IMR-90 (cell line): ENCODE results near the gene HMGB3. TPM values are rescaled to one million over a fixed set of nuclear protein-coding genes. Genes with fewer than 3 reads are reported as not detected.

Source experiments
- ATAC-seq: fragments of 200-7000 bp; cut with Tn5 transposase; 2 replicates; pipeline ENCODE4 v1.9.1; 2020; ENCODE audit warnings: low read depth, mild to moderate bottlenecking, moderate library complexity
- BruUV-seq: library from RNA; stranded (reverse); fragments of 400-500 nt; replicated peaks from 2 replicates; lab custom pipeline; 2021; lab: Mats Ljungman, UMichigan
- CTCF ChIA-PET: fragments of 300-600 bp; formaldehyde crosslinking; extraction: SDS; loops from one replicate; lab custom pipeline; 2021; ENCODE audit warnings: antibody characterized with exemption; lab: Yijun Ruan, JAX
- POLR2A ChIA-PET: fragments of 300-600 bp; sonication (Branson Sonifier 250); formaldehyde crosslinking; loops from one replicate; lab custom pipeline; 2022; ENCODE audit warnings: antibody characterized with exemption; ENCODE audit not compliant: unreplicated experiment; lab: Charles Lee
- DNase-seq: peaks from one replicate; pipeline ENCODE4 v3.0.0; 2013
- H2AFZ ChIP-seq: replicated peaks from 2 replicates; pipeline ENCODE3; 2013; ENCODE audit warnings: low read length, mild to moderate bottlenecking; ENCODE audit not compliant: poor library complexity
- H2AK5ac ChIP-seq: 2 replicates; pipeline ENCODE4 v1.6.1; 2013; ENCODE audit warnings: low read depth, low read length, inconsistent platforms
- H2AK9ac ChIP-seq: replicated peaks from 2 replicates; pipeline ENCODE3; 2013; ENCODE audit warnings: mild to moderate bottlenecking, low read depth, low read length, moderate library complexity; ENCODE audit not compliant: poor library complexity
- H2BK120ac ChIP-seq: 2 replicates; pipeline ENCODE4 v1.6.1; 2013; ENCODE audit warnings: low read depth, low read length, inconsistent platforms
- H2BK15ac ChIP-seq: 3 replicates; pipeline ENCODE4 v1.6.1; 2013; ENCODE audit warnings: low read depth, low read length, inconsistent platforms
- H2BK20ac ChIP-seq: 2 replicates; pipeline ENCODE4 v1.6.1; 2013; ENCODE audit warnings: low read depth, mild to moderate bottlenecking, inconsistent platforms, low read length, moderate library complexity
- H2BK5ac ChIP-seq: 2 replicates; pipeline ENCODE4 v1.6.1; 2013; ENCODE audit warnings: mild to moderate bottlenecking, low read depth, low read length, inconsistent platforms; ENCODE audit not compliant: poor library complexity, severe bottlenecking
- H3K14ac ChIP-seq: replicated peaks from 2 replicates; pipeline ENCODE4 v1.6.1; 2013; ENCODE audit warnings: low read depth, low read length, inconsistent platforms
- H3K18ac ChIP-seq: 2 replicates; pipeline ENCODE4 v1.6.1; 2013; ENCODE audit warnings: low read depth, low read length, control low read depth
- H3K23ac ChIP-seq: 2 replicates; pipeline ENCODE4 v1.6.1; 2013; ENCODE audit warnings: low read depth, low read length, inconsistent platforms
- H3K27ac ChIP-seq: 2 replicates; pipeline ENCODE4 v1.5.1; 2013; ENCODE audit warnings: mild to moderate bottlenecking, control low read depth, low read length; ENCODE audit not compliant: insufficient read depth
- H3K27me3 ChIP-seq: 2 replicates; pipeline ENCODE4 v1.6.1; 2013; ENCODE audit warnings: low read length; ENCODE audit not compliant: control insufficient read depth, insufficient read depth
- H3K36me3 ChIP-seq: 2 replicates; pipeline ENCODE4 v1.6.1; 2013; ENCODE audit warnings: low read length, mixed read lengths; ENCODE audit not compliant: control insufficient read depth, insufficient read depth
- H3K4ac ChIP-seq: 2 replicates; pipeline ENCODE4 v1.6.1; 2013; ENCODE audit warnings: low read depth, low read length, inconsistent platforms
- H3K4me1 ChIP-seq: 2 replicates; pipeline ENCODE4 v1.6.1; 2013; ENCODE audit warnings: low read length, mixed read lengths; ENCODE audit not compliant: control insufficient read depth, insufficient read depth
- H3K4me2 ChIP-seq: 2 replicates; pipeline ENCODE4 v1.6.1; 2013; ENCODE audit warnings: low read depth, mild to moderate bottlenecking, control low read depth, low read length, moderate library complexity
- H3K4me3 ChIP-seq: 2 replicates; pipeline ENCODE4 v1.5.1; 2013; ENCODE audit warnings: low read depth, mild to moderate bottlenecking, control low read depth, low read length, moderate library complexity; ENCODE audit not compliant: insufficient read depth
- H3K56ac ChIP-seq: 2 replicates; pipeline ENCODE4 v1.6.1; 2013; ENCODE audit warnings: low read length, inconsistent platforms; ENCODE audit not compliant: insufficient read depth; ENCODE audit errors: extremely low read depth
- H3K79me1 ChIP-seq, 2 experiments: 2 replicates each; pipeline ENCODE4 v1.6.1; 2013; ENCODE audit warnings: low read length in 2 of 2, inconsistent platforms in 1 of 2, low read depth in 1 of 2
- H3K9ac ChIP-seq: 2 replicates; pipeline ENCODE4 v1.6.1; 2013; ENCODE audit warnings: low read depth, low read length, control low read depth
- H3K9me1 ChIP-seq: 2 replicates; pipeline ENCODE4 v1.6.1; 2013; ENCODE audit warnings: low read length, inconsistent platforms; ENCODE audit not compliant: insufficient read depth
- H3K9me3 ChIP-seq: 2 replicates; pipeline ENCODE4 v1.6.1; 2013; ENCODE audit warnings: low read length; ENCODE audit not compliant: control insufficient read depth, insufficient read depth
- H4K20me1 ChIP-seq: 2 replicates; pipeline ENCODE4 v1.6.1; 2013; ENCODE audit warnings: low read length, inconsistent platforms; ENCODE audit not compliant: insufficient read depth
- H4K5ac ChIP-seq: 2 replicates; pipeline ENCODE4 v1.6.1; 2013; ENCODE audit warnings: mild to moderate bottlenecking, low read depth, low read length, control low read depth
- H4K8ac ChIP-seq, 2 experiments: 2 replicates each; pipeline ENCODE4 v1.6.1; 2013; ENCODE audit warnings: low read depth in 2 of 2, low read length in 2 of 2, control low read depth in 1 of 2, inconsistent platforms in 1 of 2
- H4K91ac ChIP-seq: 2 replicates; pipeline ENCODE4 v1.6.1; 2013; ENCODE audit warnings: low read depth, low read length, inconsistent platforms; ENCODE audit not compliant: insufficient read depth
- BHLHE40 ChIP-seq: fragments of 150-350 bp; IDR thresholded peaks from 2 replicates; pipeline ENCODE4 v1.6.1; 2016; ENCODE audit warnings: mild to moderate bottlenecking, low read depth, low read length
- CEBPB ChIP-seq: IDR thresholded peaks from 2 replicates; pipeline ENCODE4 v1.6.1; 2012; ENCODE audit warnings: low read depth, low read length, improper control_type of control experiment
- CTCF ChIP-seq: conservative IDR thresholded peaks from 2 replicates; pipeline ENCODE4 v1.5.1; 2012; ENCODE audit warnings: mild to moderate bottlenecking, low read depth, low read length, improper control_type of control experiment
- MAFK ChIP-seq: IDR thresholded peaks from 2 replicates; pipeline ENCODE4 v1.6.1; 2012; ENCODE audit warnings: low read depth, low read length, improper control_type of control experiment
- MAZ ChIP-seq: IDR thresholded peaks from 2 replicates; pipeline ENCODE4 v1.6.1; 2012; ENCODE audit warnings: low read depth, mild to moderate bottlenecking, low read length, improper control_type of control experiment, moderate library complexity, borderline replicate concordance
- RAD21 ChIP-seq: IDR thresholded peaks from 2 replicates; pipeline ENCODE4 v1.6.1; 2012; ENCODE audit warnings: low read length, improper control_type of control experiment
- RCOR1 ChIP-seq: IDR thresholded peaks from 2 replicates; pipeline ENCODE4 v1.6.1; 2012; ENCODE audit warnings: mild to moderate bottlenecking, low read length, improper control_type of control experiment; ENCODE audit not compliant: insufficient replicate concordance
- RFX5 ChIP-seq: IDR thresholded peaks from 2 replicates; pipeline ENCODE4 v1.8.0; 2012; ENCODE audit warnings: low read depth, mild to moderate bottlenecking, low read length, moderate library complexity
- SMC3 ChIP-seq: fragments of 150-350 bp; IDR thresholded peaks from 2 replicates; pipeline ENCODE4 v1.6.1; 2016; ENCODE audit warnings: low read depth, mild to moderate bottlenecking, antibody characterized with exemption, low read length, moderate library complexity
- USF2 ChIP-seq: fragments of 150-350 bp; IDR thresholded peaks from 2 replicates; pipeline ENCODE4 v1.6.1; 2017; ENCODE audit warnings: mild to moderate bottlenecking, antibody characterized with exemption, low read length, low read depth
- WGBS, 2 experiments: methylation state at CpG; one replicate each; pipeline versions ENCODE4 v1.1.5 to v1.1.7; 2013; ENCODE audit warnings: missing lambda C conversion rate in 2 of 2; ENCODE audit not compliant: insufficient read length in 1 of 2; ENCODE audit errors: extremely low coverage in 2 of 2; 5-methylcytosine and 5-hydroxymethylcytosine counted together
- dilution Hi-C: fragments of 300-500 bp; cut with HindIII; formaldehyde crosslinking; loops from one replicate; pipeline ENCODE4 v1.14.3; 2018; ENCODE audit warnings: low sequenced_read_pairs; ENCODE audit not compliant: unreplicated experiment
- in situ Hi-C: fragments of 300-500 bp; cut with MboI; formaldehyde crosslinking; loops from 3 replicates; pipeline ENCODE4 v1.14.3; 2019; ENCODE audit warnings: low sequenced_read_pairs, inconsistent platforms, mixed read lengths
- intact Hi-C: fragments of 100-400 bp; cut with micrococcal nuclease; formaldehyde crosslinking; loops from 2 replicates; pipeline ENCODE4 v1.10.0; 2022
- polyA plus RNA-seq, 3 experiments: library from polyadenylated mRNA; depleted of rRNA; stranded (reverse); fragments of >200 nt; gene quantifications; 2 replicates each; pipeline ENCODE4 v1.2.3, GENCODE V29; 2012; ENCODE audit warnings: low replicate concordance in 1 of 3
- total RNA-seq: library from RNA; depleted of rRNA; stranded (reverse); fragments of >200 nt; gene quantifications from 2 replicates; pipeline ENCODE4 v1.2.3, GENCODE V29; 2012

The HMGB3 gene
- total and polyA plus RNA-seq, 2 of the 4 experiments (the other 2 are of a cell fraction): 14.7 to 21.3 TPM

GRCh38 chrX:150990910-150991309 is 7.8 kb downstream of the HMGB3 start:
- Histone ChIP-seq H3K9me1 (no peaks in the 10 kb centered on the region), H4K5ac (no peak overlapping the region), H2AFZ (no peak overlapping the region), H3K4me3 (no peak overlapping the region), H3K27ac (no peak overlapping the region), H2BK15ac (no peak overlapping the region), H3K23ac (no peak overlapping the region), H3K9me3 (no peaks in the 10 kb centered on the region), H4K20me1 (no peaks in the 10 kb centered on the region), H3K9ac (no peak overlapping the region), H4K91ac (no peak overlapping the region), H3K27me3 (no peaks in the 10 kb centered on the region), H3K14ac (no peak overlapping the region), H3K4me2 (no peak overlapping the region), H2BK20ac (no peak overlapping the region), H3K4me1 (no peaks in the 10 kb centered on the region), H4K8ac (no peak overlapping the region), H3K56ac (no peak overlapping the region), H2BK120ac (no peak overlapping the region), H3K79me1 (no peaks in the 10 kb centered on the region; a peak in 1 of 4 replicates), H2AK5ac (no peak overlapping the region), H2AK9ac (no peak overlapping the region), H2BK5ac (no peak overlapping the region), H3K36me3 (peaks cover 4% of the 10 kb centered on the region), H3K18ac (no peak overlapping the region), H3K4ac (no peak overlapping the region)
- in situ Hi-C loops (no loop called here), dilution Hi-C loops (no loop called here), intact Hi-C loops (no loop called here)
- no peak for ATAC-seq
- TF ChIP-seq RFX5 (no peak), MAZ (no peak), MAFK (no peak), USF2 (no peak), CEBPB (no peak), RAD21 (no peak), CTCF (no peak), RCOR1 (no peak), BHLHE40 (no peak), SMC3 (no peak)
- ChIA-PET POLR2A (no interaction called here), CTCF (no interaction called here)
- BruUV-seq: no TSS peak
- 40% methylated on average over 1 of the region's 5 CpGs; no CpG with 5 or more reads in 1 of the 2 experiments for WGBS, 2 experiments
- DNase-seq: no peak
